ENCODE measurements around the gene TAGAP. TPM values are rescaled to one million over a fixed set of nuclear protein-coding genes. Genes with fewer than 3 reads are reported as not detected.
A peak's percentile ranks its signal among the peaks of the same experiment; 100 is the strongest.

TAGAP gene
- total and polyA plus RNA-seq, 4 donors = 0.56 to 2.0 (median 1.1) TPM

DNA sequence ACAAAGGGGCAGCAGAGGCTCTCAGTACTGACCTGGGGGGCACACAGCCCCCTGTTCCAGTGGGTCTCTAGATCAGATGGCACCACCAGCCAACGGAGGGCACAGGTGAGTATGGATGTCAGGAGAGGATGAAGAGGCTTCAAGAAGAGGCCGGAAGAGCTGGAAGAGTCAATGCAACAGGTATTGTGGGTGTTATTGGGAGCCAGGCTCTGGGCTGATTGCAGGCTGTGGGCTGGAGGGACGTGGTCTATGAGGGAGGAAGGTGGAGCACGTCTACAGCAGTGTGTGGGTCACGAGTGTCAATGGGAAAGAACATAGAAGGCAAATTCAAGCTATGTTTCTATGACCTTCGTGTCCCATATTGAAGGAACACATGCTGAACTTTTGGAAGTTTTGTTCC, 18.8 kb upstream of the TAGAP start:
- H3K9ac ChIP-seq (ENCODE audit: low read depth in 1 of 2, low read length in 2 of 2) = no peak overlapping the region
- peaks cover 0 to 3% (median 0%) of the 10 kb centered on the region in 4 donors for H3K27me3 ChIP-seq (ENCODE audit: control insufficient read depth in 4 of 4, insufficient read depth in 4 of 4, low read length in 3 of 4)
- no peak for DNase-seq (ENCODE audit: low spot score)
- 67% methylated on average over 6 of the region's 6 CpGs for WGBS
- TF ChIP-seq FOXA2 (IDR thresholded peaks at IDR 0.05) (no peak), SP1 (IDR thresholded peaks at IDR 0.05) (no peak), FOXA1 (IDR thresholded peaks at IDR 0.05) (no peak), GABPA (IDR thresholded peaks at IDR 0.05 in 1 of 2, conservative IDR thresholded peaks at IDR 0.05 in 1 of 2) (no peak), HNF4A (conservative IDR thresholded peaks at IDR 0.05) (no peak), EGR1 (IDR thresholded peaks at IDR 0.05; ENCODE audit: low read depth in 2 of 2) (no peak), TAF1 (conservative IDR thresholded peaks at IDR 0.05) (no peak), NR2F2 (IDR thresholded peaks at IDR 0.05) (no peak), YY1 (IDR thresholded peaks at IDR 0.05) (no peak), HNF4G (IDR thresholded peaks at IDR 0.05) (no peak)
- TF ChIP-seq, protein P1, sequence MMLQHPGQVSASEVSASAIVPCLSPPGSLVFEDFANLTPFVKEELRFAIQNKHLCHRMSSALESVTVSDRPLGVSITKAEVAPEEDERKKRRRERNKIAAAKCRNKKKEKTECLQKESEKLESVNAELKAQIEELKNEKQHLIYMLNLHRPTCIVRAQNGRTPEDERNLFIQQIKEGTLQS (IDR thresholded peaks at IDR 0.05) = no peak
- TF ChIP-seq, protein P2, sequence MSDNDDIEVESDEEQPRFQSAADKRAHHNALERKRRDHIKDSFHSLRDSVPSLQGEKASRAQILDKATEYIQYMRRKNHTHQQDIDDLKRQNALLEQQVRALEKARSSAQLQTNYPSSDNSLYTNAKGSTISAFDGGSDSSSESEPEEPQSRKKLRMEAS (IDR thresholded peaks at IDR 0.05) = no peak
- TF ChIP-seq, protein P3, sequence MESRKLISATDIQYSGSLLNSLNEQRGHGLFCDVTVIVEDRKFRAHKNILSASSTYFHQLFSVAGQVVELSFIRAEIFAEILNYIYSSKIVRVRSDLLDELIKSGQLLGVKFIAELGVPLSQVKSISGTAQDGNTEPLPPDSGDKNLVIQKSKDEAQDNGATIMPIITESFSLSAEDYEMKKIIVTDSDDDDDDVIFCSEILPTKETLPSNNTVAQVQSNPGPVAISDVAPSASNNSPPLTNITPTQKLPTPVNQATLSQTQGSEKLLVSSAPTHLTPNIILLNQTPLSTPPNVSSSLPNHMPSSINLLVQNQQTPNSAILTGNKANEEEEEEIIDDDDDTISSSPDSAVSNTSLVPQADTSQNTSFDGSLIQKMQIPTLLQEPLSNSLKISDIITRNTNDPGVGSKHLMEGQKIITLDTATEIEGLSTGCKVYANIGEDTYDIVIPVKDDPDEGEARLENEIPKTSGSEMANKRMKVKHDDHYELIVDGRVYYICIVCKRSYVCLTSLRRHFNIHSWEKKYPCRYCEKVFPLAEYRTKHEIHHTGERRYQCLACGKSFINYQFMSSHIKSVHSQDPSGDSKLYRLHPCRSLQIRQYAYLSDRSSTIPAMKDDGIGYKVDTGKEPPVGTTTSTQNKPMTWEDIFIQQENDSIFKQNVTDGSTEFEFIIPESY (IDR thresholded peaks at IDR 0.05) = no peak
- H3K9me3 ChIP-seq (ENCODE audit: control insufficient read depth in 4 of 4, low read length in 3 of 4) = no peaks in the 10 kb centered on the region
- no peaks in the 10 kb centered on the region for H3K36me3 ChIP-seq (ENCODE audit: control insufficient read depth in 4 of 4, insufficient read depth in 3 of 4, low read depth in 1 of 4, low read length in 3 of 4)
- peaks cover 0 to 2% (median 0%) of the 10 kb centered on the region in 4 donors for H3K4me1 ChIP-seq (ENCODE audit: control insufficient read depth in 4 of 4, insufficient read depth in 4 of 4, low read length in 3 of 4)
- peak overlapping the region; percentile 62 to 76 for H3K27ac ChIP-seq (ENCODE audit: low read depth in 1 of 2, low read length in 2 of 2)
- H3K4me3 ChIP-seq (ENCODE audit: low read depth in 1 of 3, low read length in 3 of 3) = no peak overlapping the region

DNA sequence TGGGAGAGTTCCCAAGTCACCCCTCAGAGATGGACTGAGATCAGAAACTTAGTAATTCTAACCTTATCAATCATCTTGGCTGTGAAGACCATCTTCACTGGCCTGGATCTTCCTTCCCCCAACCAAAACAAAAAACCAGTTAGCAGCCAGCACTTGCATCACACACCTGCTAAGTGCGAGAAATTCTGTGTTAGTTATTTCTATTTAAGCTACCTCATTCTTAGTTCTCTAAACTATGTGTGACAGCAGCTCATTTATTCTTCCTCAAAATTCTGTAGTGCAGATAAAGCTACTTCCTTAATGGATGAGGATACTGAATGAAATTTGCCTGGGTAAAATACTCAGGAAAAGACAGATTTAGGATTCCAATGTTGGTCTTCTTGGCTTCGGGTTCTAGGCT, 18.2 kb upstream of the TAGAP start:
- Histone ChIP-seq H3K4me3 (ENCODE audit: low read depth in 1 of 3, low read length in 3 of 3) (no peak overlapping the region), H3K36me3 (ENCODE audit: control insufficient read depth in 4 of 4, insufficient read depth in 3 of 4, low read depth in 1 of 4, low read length in 3 of 4) (no peaks in the 10 kb centered on the region), H3K27me3 (ENCODE audit: control insufficient read depth in 4 of 4, insufficient read depth in 4 of 4, low read length in 3 of 4) (peaks cover 0 to 3% (median 0%) of the 10 kb centered on the region in 4 donors), H3K27ac (ENCODE audit: low read depth in 1 of 2, low read length in 2 of 2) (peak overlapping the region; percentile 62 to 76), H3K9ac (ENCODE audit: low read depth in 1 of 2, low read length in 2 of 2) (no peak overlapping the region), H3K9me3 (ENCODE audit: control insufficient read depth in 4 of 4, low read length in 3 of 4) (no peaks in the 10 kb centered on the region), H3K4me1 (ENCODE audit: control insufficient read depth in 4 of 4, insufficient read depth in 4 of 4, low read length in 3 of 4) (peaks cover 0 to 2% (median 0%) of the 10 kb centered on the region in 4 donors)
- no peak for DNase-seq (ENCODE audit: low spot score)
- WGBS = 73% methylated on average over 2 of the region's 2 CpGs
- TF ChIP-seq SP1 (IDR thresholded peaks at IDR 0.05) (no peak), FOXA1 (IDR thresholded peaks at IDR 0.05) (no peak), EGR1 (IDR thresholded peaks at IDR 0.05; ENCODE audit: low read depth in 2 of 2) (no peak), FOXA2 (IDR thresholded peaks at IDR 0.05) (no peak), RAD21 (IDR thresholded peaks at IDR 0.05) (no peak), RXRA (IDR thresholded peaks at IDR 0.05) (no peak), YY1 (IDR thresholded peaks at IDR 0.05) (no peak), TAF1 (conservative IDR thresholded peaks at IDR 0.05) (no peak), JUND (IDR thresholded peaks at IDR 0.05) (no peak), NR2F2 (IDR thresholded peaks at IDR 0.05) (no peak), GABPA (IDR thresholded peaks at IDR 0.05 in 1 of 2, conservative IDR thresholded peaks at IDR 0.05 in 1 of 2) (no peak)
- TF ChIP-seq, protein P2 (IDR thresholded peaks at IDR 0.05) = no peak
- TF ChIP-seq, protein P4, sequence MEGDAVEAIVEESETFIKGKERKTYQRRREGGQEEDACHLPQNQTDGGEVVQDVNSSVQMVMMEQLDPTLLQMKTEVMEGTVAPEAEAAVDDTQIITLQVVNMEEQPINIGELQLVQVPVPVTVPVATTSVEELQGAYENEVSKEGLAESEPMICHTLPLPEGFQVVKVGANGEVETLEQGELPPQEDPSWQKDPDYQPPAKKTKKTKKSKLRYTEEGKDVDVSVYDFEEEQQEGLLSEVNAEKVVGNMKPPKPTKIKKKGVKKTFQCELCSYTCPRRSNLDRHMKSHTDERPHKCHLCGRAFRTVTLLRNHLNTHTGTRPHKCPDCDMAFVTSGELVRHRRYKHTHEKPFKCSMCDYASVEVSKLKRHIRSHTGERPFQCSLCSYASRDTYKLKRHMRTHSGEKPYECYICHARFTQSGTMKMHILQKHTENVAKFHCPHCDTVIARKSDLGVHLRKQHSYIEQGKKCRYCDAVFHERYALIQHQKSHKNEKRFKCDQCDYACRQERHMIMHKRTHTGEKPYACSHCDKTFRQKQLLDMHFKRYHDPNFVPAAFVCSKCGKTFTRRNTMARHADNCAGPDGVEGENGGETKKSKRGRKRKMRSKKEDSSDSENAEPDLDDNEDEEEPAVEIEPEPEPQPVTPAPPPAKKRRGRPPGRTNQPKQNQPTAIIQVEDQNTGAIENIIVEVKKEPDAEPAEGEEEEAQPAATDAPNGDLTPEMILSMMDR (IDR thresholded peaks at IDR 0.05; ENCODE audit: low read depth, low read length, missing input control) = no peak
- TF ChIP-seq, protein P5, sequence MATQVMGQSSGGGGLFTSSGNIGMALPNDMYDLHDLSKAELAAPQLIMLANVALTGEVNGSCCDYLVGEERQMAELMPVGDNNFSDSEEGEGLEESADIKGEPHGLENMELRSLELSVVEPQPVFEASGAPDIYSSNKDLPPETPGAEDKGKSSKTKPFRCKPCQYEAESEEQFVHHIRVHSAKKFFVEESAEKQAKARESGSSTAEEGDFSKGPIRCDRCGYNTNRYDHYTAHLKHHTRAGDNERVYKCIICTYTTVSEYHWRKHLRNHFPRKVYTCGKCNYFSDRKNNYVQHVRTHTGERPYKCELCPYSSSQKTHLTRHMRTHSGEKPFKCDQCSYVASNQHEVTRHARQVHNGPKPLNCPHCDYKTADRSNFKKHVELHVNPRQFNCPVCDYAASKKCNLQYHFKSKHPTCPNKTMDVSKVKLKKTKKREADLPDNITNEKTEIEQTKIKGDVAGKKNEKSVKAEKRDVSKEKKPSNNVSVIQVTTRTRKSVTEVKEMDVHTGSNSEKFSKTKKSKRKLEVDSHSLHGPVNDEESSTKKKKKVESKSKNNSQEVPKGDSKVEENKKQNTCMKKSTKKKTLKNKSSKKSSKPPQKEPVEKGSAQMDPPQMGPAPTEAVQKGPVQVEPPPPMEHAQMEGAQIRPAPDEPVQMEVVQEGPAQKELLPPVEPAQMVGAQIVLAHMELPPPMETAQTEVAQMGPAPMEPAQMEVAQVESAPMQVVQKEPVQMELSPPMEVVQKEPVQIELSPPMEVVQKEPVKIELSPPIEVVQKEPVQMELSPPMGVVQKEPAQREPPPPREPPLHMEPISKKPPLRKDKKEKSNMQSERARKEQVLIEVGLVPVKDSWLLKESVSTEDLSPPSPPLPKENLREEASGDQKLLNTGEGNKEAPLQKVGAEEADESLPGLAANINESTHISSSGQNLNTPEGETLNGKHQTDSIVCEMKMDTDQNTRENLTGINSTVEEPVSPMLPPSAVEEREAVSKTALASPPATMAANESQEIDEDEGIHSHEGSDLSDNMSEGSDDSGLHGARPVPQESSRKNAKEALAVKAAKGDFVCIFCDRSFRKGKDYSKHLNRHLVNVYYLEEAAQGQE (IDR thresholded peaks at IDR 0.05) = no peak
